Measurements from ENCODE around the gene KATNBL1. TPM values are rescaled to one million over a fixed set of nuclear protein-coding genes. Genes with fewer than 3 reads are reported as not detected.

KATNBL1 gene
- total and polyA plus RNA-seq, 2 donors (not counting 3 experiments of a cell fraction or from before 2014, with no cell fraction given), result 14.1 to 56.8 TPM

DNA sequence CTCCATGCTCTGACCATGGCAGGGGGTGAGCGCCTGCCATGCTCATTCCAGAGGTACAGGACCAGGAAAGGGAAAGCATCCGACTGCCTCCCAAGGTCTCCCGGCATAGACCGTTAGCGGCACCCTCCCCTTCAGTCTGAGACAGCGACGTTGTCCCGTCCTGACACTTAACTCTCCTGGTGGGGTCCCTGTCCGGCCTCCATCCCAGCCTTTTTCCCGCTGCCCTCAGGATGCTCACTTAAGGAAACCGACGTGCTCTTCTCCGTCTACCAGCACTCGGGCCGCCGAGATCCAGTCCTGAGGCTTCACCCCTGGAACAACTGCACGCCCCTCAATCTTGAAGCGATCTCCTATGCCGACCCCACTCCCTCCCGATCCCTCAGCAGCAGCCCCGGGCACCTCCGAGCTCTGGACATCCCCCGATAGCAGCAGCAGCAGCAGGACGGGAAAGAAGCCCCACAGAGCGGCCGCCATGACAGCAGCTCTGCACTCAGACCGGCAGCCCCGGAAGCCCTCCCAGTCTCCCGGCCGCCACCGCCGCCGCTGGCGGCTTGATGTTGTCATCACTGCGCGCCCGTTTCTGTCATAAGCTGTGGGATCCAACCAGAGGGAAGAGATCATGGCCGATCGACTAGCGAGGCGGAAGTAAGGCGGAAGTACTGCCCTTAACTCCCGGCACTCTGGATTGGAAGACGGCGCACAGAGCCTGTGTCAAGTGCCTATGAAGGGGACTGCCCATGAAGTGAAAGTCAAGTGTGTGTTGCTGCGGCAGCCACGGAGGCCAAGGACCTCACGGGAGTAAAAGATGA lies 108.3 kb downstream of the KATNBL1 start, which contains the start of the genes EMC7 and PGBD4:
EMC7 (minus strand) TSS at position 497 of the 809 bp plus-strand sequence; CDS start at position 474, 23 bp downstream.
PGBD4 (plus strand) TSS at position 718 of the 809 bp plus-strand sequence. CDS start 449 bp downstream, outside the sequence.
- POLR2A ChIA-PET, result interaction anchor here (1.0 to 1.8 kb wide), 3 partner anchors 23 to 124 kb away, joined by 3 to 5 read pairs (median 3); partner anchors contain the start of gene KATNBL1
- H4K20me1 ChIP-seq (replicated peaks; ENCODE audit: control insufficient read depth, extremely low read depth, insufficient read depth, low read length), result no peaks in the 10 kb centered on the region
- no peaks in the 10 kb centered on the region for H3K9me3 ChIP-seq (replicated peaks; ENCODE audit: control insufficient read depth, insufficient read depth, low read length)
- peak within 1 kb of the TSS; percentile 94 for H2AFZ ChIP-seq (ENCODE audit: low read depth, low read length)
- CTCF ChIA-PET, result interaction anchor here (0.6 to 2.1 kb wide), 5 partner anchors 8 to 266 kb away, joined by 3 to 25 read pairs (median 3); partner anchors contain the start of genes KATNBL1 and LPCAT4
- H3K4me1 ChIP-seq (ENCODE audit: control insufficient read depth, extremely low read depth, insufficient read depth, low read length), result peaks cover 17% of the 10 kb centered on the region
- dilution Hi-C loops (cut with MboI; ENCODE audit: extremely low pct_ligation_motif_present, low sequenced_read_pairs), result no loop called here
- no peaks in the 10 kb centered on the region for H3K27me3 ChIP-seq (ENCODE audit: control insufficient read depth in 2 of 2, insufficient read depth in 2 of 2, low read length in 2 of 2)
- TF ChIP-seq FOS (IDR thresholded peaks at IDR 0.05; ENCODE audit: borderline replicate concordance, insufficient read depth, low read length) (no peak), POLR2AphosphoS5 (IDR thresholded peaks at IDR 0.05; ENCODE audit: insufficient read depth, low read depth, low read length) (peak; percentile 62), POLR2A (IDR thresholded peaks at IDR 0.05; ENCODE audit: low read depth, low read length) (peak; percentile 85), MYC (IDR thresholded peaks at IDR 0.05; ENCODE audit: low read depth, low read length) (peak; percentile 45)
- TF ChIP-seq, protein P1, sequence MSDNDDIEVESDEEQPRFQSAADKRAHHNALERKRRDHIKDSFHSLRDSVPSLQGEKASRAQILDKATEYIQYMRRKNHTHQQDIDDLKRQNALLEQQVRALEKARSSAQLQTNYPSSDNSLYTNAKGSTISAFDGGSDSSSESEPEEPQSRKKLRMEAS (IDR thresholded peaks at IDR 0.05; ENCODE audit: insufficient read depth, insufficient read length), result peak; percentile 46
- H3K9ac ChIP-seq (replicated peaks; ENCODE audit: extremely low read depth, insufficient read depth, low read length), result peak within 1 kb of the TSS; percentile 91
- FAIRE-seq (peak; percentile 100), DNase-seq (ENCODE audit: low read depth, low spot score) (peak; percentile 99)
- no peaks in the 10 kb centered on the region for H3K9me1 ChIP-seq (replicated peaks; ENCODE audit: control insufficient read depth, extremely low read depth, insufficient read depth, low read length)
- H3K79me2 ChIP-seq (ENCODE audit: control insufficient read depth, insufficient read depth, low read length), result peaks cover 32% of the 10 kb centered on the region
- no TSS peak for BruUV-seq (replicated peaks)
- peak within 1 kb of the TSS; percentile 66 to 90 (median 66) for H3K4me3 ChIP-seq (replicated peaks in 1 of 3; ENCODE audit: insufficient read depth in 1 of 3, low read depth in 1 of 3, low read length in 3 of 3)
- intact Hi-C loops (cut with micrococcal nuclease), result loop anchor here (1.0 to 10.0 kb wide), 6 partner anchors 21 to 333 kb away; partner anchors contain the start of genes GOLGA8A, LPCAT4, NOP10 and NUTM1
- peak within 1 kb of the TSS; percentile 91 for H3K4me2 ChIP-seq (ENCODE audit: insufficient read depth, low read length)
- H3K27ac ChIP-seq (ENCODE audit: insufficient read depth, low read depth, low read length), result peak within 1 kb of the TSS; percentile 78
- no peaks in the 10 kb centered on the region for H3K36me3 ChIP-seq (ENCODE audit: control insufficient read depth in 2 of 2, extremely low read depth in 1 of 2, insufficient read depth in 2 of 2, low read length in 2 of 2)

DNA sequence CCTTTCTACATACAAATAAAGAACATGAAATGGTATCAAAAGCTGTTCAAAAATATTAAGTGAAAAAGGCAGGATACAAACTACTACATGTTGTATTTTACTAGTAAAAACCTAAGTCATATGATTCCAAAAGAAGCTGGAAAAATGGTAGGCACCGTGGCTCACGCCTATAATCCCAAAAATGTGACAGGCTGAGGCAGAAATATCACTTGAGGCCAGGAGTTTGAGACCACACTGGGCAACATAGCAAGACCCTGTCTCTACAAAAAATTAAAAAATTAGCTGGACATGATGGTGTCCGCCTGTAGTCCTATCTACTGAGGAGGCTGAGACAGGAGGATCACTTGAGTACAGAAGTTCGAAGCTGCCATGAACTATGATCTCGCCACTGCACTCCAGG lies 110.0 kb downstream of the KATNBL1 start:
- intact Hi-C loops (cut with micrococcal nuclease) (loop anchor here (2.0 to 10.0 kb wide), 2 partner anchors 243 to 335 kb away; partner anchors contain the start of genes GOLGA8A, NOP10 and NUTM1), dilution Hi-C loops (cut with MboI; ENCODE audit: extremely low pct_ligation_motif_present, low sequenced_read_pairs) (no loop called here)
- Histone ChIP-seq H3K4me3 (replicated peaks in 1 of 3; ENCODE audit: insufficient read depth in 1 of 3, low read depth in 1 of 3, low read length in 3 of 3) (no peak overlapping the region), H3K27me3 (ENCODE audit: control insufficient read depth in 2 of 2, insufficient read depth in 2 of 2, low read length in 2 of 2) (no peaks in the 10 kb centered on the region), H3K27ac (ENCODE audit: insufficient read depth, low read depth, low read length) (no peak overlapping the region), H4K20me1 (replicated peaks; ENCODE audit: control insufficient read depth, extremely low read depth, insufficient read depth, low read length) (no peaks in the 10 kb centered on the region), H3K9ac (replicated peaks; ENCODE audit: extremely low read depth, insufficient read depth, low read length) (no peak overlapping the region), H3K4me2 (ENCODE audit: insufficient read depth, low read length) (no peak overlapping the region), H2AFZ (ENCODE audit: low read depth, low read length) (no peak overlapping the region), H3K9me3 (replicated peaks; ENCODE audit: control insufficient read depth, insufficient read depth, low read length) (no peaks in the 10 kb centered on the region), H3K4me1 (ENCODE audit: control insufficient read depth, extremely low read depth, insufficient read depth, low read length) (peaks cover 17% of the 10 kb centered on the region), H3K36me3 (ENCODE audit: control insufficient read depth in 2 of 2, extremely low read depth in 1 of 2, insufficient read depth in 2 of 2, low read length in 2 of 2) (peaks cover 0 to 4% of the 10 kb centered on the region in 2 experiments), H3K9me1 (replicated peaks; ENCODE audit: control insufficient read depth, extremely low read depth, insufficient read depth, low read length) (no peaks in the 10 kb centered on the region), H3K79me2 (ENCODE audit: control insufficient read depth, insufficient read depth, low read length) (peaks cover 34% of the 10 kb centered on the region)
- peak; percentile 63 for FAIRE-seq
- BruUV-seq (replicated peaks), result no TSS peak
- POLR2A ChIA-PET, result no interaction called here
- CTCF ChIA-PET, result no interaction called here
- no peak for TF ChIP-seq GATA2 (IDR thresholded peaks at IDR 0.05; ENCODE audit: insufficient read depth, insufficient read length, low read depth, low read length)
- no peak for TF ChIP-seq POLR2A (IDR thresholded peaks at IDR 0.05; ENCODE audit: low read depth, low read length)
- TF ChIP-seq, protein P1 (IDR thresholded peaks at IDR 0.05; ENCODE audit: insufficient read depth, insufficient read length), result no peak
- no peak for TF ChIP-seq MYC (IDR thresholded peaks at IDR 0.05; ENCODE audit: low read depth, low read length)
- TF ChIP-seq POLR2AphosphoS5 (IDR thresholded peaks at IDR 0.05; ENCODE audit: insufficient read depth, low read depth, low read length), result no peak
- no peak for TF ChIP-seq CTCF (IDR thresholded peaks at IDR 0.05; ENCODE audit: extremely low read depth in 1 of 2, insufficient read depth in 1 of 2, low read depth in 1 of 2, low read length in 2 of 2)
- TF ChIP-seq FOS (IDR thresholded peaks at IDR 0.05; ENCODE audit: borderline replicate concordance, insufficient read depth, low read length), result no peak
- no peak for TF ChIP-seq EZH2 (IDR thresholded peaks at IDR 0.05; ENCODE audit: borderline replicate concordance, low read depth, low read length, severe bottlenecking)
- DNase-seq (ENCODE audit: low read depth, low spot score), result no peak

All from endothelial cell of umbilical vein (primary cell).